ENCODE measurements around the gene PNLIP. TPM values are rescaled to one million over a fixed set of nuclear protein-coding genes. Genes with fewer than 3 reads are reported as not detected.
A peak's percentile ranks its signal among the peaks of the same experiment; 100 is the strongest.

PNLIP gene
- polyA plus RNA-seq, 1 of the 3 experiments (the other 2 are of a cell fraction) = not detected

DNA sequence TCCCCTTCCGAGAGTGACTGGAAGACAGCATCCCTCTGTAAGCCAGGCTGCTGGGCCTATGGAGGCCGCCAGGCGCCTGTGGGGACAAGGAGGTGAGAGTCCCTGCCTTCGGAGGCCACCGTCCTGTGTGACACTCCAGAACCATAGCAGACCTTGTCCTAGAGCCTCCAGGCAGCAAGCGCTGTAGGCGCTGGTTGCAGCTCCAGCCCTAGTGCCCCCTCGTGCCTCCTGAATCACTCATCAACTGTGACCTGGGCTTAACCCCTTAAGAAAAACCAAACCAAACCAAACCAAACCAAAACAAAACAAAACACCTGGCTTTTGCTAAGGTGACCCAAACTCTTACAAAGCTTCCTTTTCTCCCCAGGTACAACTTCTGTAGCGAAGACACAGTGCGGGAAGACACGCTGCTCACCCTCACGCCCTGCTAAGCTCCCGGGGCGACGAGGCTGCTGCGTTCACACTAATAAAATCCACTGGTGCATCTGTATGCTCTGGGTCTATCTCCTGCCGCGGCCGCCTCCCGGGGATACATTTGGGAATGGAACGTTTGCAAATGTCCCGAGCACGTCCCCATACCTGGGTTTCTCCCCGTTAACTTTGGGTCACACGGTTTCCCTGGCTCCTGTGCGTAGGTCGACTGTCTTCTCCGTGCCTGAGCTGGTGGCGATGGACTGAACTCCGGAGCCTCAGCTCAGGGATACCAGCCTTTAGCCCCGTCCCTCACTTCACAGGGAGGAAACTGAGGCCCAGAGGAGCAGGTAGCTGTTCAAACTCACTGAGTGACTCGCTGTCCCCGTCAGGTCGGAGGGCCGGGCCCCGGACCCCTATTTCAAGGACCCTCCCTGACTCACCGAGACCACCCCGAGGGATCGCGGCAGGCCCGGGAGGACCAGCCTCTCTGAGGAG, 63.2 kb downstream of the PNLIP start:
- ChIA-PET POLR2A (no interaction called here), CTCF (interaction anchor here (4.5 kb wide), 1 partner anchor 18 kb away, joined by 27 read pairs; no protein-coding TSS in a partner anchor)
- H3K4me2 ChIP-seq = no peak overlapping the region
- H3K79me2 ChIP-seq (ENCODE audit: insufficient read depth) = no peaks in the 10 kb centered on the region
- no peaks in the 10 kb centered on the region for H3K36me3 ChIP-seq (replicated peaks in 1 of 2; ENCODE audit: control insufficient read depth in 1 of 2, insufficient read depth in 2 of 2, low read length in 1 of 2)
- H4K20me1 ChIP-seq (ENCODE audit: insufficient read depth) = no peaks in the 10 kb centered on the region
- peaks cover 0 to 7% of the 10 kb centered on the region in 2 experiments; a peak in 1 of 4 replicates for H3K4me1 ChIP-seq (ENCODE audit: control insufficient read depth in 1 of 2, insufficient read depth in 2 of 2, low read depth in 1 of 2, low read length in 1 of 2)
- WGBS (ENCODE audit: low lambda C conversion rate) = 69% methylated on average over 21 of the region's 41 CpGs
- H3F3A ChIP-seq (replicated peaks; ENCODE audit: insufficient read depth) = no peaks in the 10 kb centered on the region
- peak overlapping the region in 1 of 2 experiments; percentile 36; a peak in 3 of 4 replicates for H3K4me3 ChIP-seq (ENCODE audit: low read depth in 2 of 2, low read length in 1 of 2)
- H3K9me2 ChIP-seq = no peaks in the 10 kb centered on the region
- DNase-seq = no peak
- no peak overlapping the region for H3K27ac ChIP-seq (ENCODE audit: low read depth in 2 of 2, low read length in 1 of 2)
- H3K9me3 ChIP-seq = no peaks in the 10 kb centered on the region
- H3K27me3 ChIP-seq (ENCODE audit: insufficient read depth) = no peaks in the 10 kb centered on the region
- TF ChIP-seq POLR2AphosphoS5 (IDR thresholded peaks at IDR 0.05; ENCODE audit: low read depth, low read length) (no peak), EZH2phosphoT487 (IDR thresholded peaks at IDR 0.05; ENCODE audit: borderline replicate concordance, low read depth) (no peak), GABPA (IDR thresholded peaks at IDR 0.05; ENCODE audit: low read depth) (no peak), EP300 (IDR thresholded peaks at IDR 0.05; ENCODE audit: borderline replicate concordance in 1 of 2, low read depth in 1 of 2, low read length in 1 of 2) (no peak), MXI1 (IDR thresholded peaks at IDR 0.05; ENCODE audit: low read depth, low read length) (no peak), RXRA (IDR thresholded peaks at IDR 0.05; ENCODE audit: borderline replicate concordance, low read depth) (no peak), RAD21 (IDR thresholded peaks at IDR 0.05; ENCODE audit: low read length) (no peak), SIN3A (IDR thresholded peaks at IDR 0.05; ENCODE audit: borderline replicate concordance, low read depth, low read length) (no peak), SMC3 (IDR thresholded peaks at IDR 0.05; ENCODE audit: low read depth, low read length) (no peak), FOSL2 (IDR thresholded peaks at IDR 0.05; ENCODE audit: borderline replicate concordance, low read depth) (no peak), MEF2A (IDR thresholded peaks at IDR 0.05; ENCODE audit: borderline replicate concordance, low read depth) (no peak)
- TF ChIP-seq, protein P1, sequence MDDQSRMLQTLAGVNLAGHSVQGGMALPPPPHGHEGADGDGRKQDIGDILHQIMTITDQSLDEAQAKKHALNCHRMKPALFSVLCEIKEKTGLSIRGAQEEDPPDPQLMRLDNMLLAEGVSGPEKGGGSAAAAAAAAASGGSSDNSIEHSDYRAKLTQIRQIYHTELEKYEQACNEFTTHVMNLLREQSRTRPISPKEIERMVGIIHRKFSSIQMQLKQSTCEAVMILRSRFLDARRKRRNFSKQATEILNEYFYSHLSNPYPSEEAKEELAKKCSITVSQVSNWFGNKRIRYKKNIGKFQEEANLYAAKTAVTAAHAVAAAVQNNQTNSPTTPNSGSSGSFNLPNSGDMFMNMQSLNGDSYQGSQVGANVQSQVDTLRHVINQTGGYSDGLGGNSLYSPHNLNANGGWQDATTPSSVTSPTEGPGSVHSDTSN (IDR thresholded peaks at IDR 0.05) = no peak
- H2AFZ ChIP-seq (ENCODE audit: low read depth) = no peak overlapping the region
- no peak overlapping the region for H3K9ac ChIP-seq

DNA sequence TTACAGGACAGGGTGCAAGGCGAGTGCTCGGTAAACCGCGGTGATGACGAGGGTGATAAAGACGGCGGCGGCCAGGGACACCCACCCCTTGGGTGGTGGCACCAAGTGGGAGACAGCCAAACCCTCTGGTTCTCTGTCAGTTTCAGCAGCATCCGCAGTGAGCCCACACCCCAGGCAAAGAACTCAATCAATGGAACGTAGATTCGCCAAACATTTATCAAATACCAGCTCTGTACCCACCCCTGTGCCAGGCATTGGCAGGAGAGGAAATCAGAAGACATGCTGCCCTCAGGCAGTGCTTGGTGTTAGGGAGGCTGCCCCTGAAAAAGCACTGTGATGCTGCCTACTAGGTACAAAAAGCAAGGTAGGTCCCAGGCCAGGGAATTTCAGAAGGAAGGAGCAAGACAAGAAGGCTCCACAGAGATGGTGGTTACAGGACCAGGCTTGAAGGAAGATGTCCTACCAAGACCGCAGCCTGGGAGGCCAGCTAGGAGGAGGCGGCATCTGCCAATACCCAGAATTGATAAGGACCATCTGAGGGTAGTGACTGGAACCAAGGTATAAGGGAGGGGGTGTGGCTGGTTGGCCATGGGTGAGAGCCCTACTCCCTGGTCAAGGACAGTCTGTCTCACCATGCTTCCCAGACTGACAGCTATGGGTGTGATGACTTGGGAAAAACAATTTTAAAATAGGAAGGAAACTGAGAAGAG, 64.9 kb downstream of the PNLIP start:
- TF ChIP-seq, protein P2, sequence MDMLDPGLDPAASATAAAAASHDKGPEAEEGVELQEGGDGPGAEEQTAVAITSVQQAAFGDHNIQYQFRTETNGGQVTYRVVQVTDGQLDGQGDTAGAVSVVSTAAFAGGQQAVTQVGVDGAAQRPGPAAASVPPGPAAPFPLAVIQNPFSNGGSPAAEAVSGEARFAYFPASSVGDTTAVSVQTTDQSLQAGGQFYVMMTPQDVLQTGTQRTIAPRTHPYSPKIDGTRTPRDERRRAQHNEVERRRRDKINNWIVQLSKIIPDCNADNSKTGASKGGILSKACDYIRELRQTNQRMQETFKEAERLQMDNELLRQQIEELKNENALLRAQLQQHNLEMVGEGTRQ (IDR thresholded peaks at IDR 0.05; ENCODE audit: borderline replicate concordance, low read depth, low read length) = no peak
- TF ChIP-seq FOXM1 (IDR thresholded peaks at IDR 0.05; ENCODE audit: low read depth) (no peak), JUND (IDR thresholded peaks at IDR 0.05) (no peak), RFX5 (IDR thresholded peaks at IDR 0.05; ENCODE audit: low read length) (no peak), ELF1 (IDR thresholded peaks at IDR 0.05) (no peak)
- TF ChIP-seq, protein P3, sequence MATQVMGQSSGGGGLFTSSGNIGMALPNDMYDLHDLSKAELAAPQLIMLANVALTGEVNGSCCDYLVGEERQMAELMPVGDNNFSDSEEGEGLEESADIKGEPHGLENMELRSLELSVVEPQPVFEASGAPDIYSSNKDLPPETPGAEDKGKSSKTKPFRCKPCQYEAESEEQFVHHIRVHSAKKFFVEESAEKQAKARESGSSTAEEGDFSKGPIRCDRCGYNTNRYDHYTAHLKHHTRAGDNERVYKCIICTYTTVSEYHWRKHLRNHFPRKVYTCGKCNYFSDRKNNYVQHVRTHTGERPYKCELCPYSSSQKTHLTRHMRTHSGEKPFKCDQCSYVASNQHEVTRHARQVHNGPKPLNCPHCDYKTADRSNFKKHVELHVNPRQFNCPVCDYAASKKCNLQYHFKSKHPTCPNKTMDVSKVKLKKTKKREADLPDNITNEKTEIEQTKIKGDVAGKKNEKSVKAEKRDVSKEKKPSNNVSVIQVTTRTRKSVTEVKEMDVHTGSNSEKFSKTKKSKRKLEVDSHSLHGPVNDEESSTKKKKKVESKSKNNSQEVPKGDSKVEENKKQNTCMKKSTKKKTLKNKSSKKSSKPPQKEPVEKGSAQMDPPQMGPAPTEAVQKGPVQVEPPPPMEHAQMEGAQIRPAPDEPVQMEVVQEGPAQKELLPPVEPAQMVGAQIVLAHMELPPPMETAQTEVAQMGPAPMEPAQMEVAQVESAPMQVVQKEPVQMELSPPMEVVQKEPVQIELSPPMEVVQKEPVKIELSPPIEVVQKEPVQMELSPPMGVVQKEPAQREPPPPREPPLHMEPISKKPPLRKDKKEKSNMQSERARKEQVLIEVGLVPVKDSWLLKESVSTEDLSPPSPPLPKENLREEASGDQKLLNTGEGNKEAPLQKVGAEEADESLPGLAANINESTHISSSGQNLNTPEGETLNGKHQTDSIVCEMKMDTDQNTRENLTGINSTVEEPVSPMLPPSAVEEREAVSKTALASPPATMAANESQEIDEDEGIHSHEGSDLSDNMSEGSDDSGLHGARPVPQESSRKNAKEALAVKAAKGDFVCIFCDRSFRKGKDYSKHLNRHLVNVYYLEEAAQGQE (IDR thresholded peaks at IDR 0.05; ENCODE audit: low read depth, low read length) = no peak
- Histone ChIP-seq H3K4me2 (no peak overlapping the region), H3K36me3 (replicated peaks in 1 of 2; ENCODE audit: control insufficient read depth in 1 of 2, insufficient read depth in 2 of 2, low read length in 1 of 2) (no peaks in the 10 kb centered on the region), H3K27ac (ENCODE audit: low read depth in 2 of 2, low read length in 1 of 2) (no peak overlapping the region), H3K9me2 (no peaks in the 10 kb centered on the region), H3K9ac (no peak overlapping the region), H3K4me1 (ENCODE audit: control insufficient read depth in 1 of 2, insufficient read depth in 2 of 2, low read depth in 1 of 2, low read length in 1 of 2) (peaks cover 0 to 7% of the 10 kb centered on the region in 2 experiments; a peak in 1 of 4 replicates), H3K79me2 (ENCODE audit: insufficient read depth) (no peaks in the 10 kb centered on the region), H3K9me3 (no peaks in the 10 kb centered on the region), H2AFZ (ENCODE audit: low read depth) (no peak overlapping the region), H4K20me1 (ENCODE audit: insufficient read depth) (no peaks in the 10 kb centered on the region), H3F3A (replicated peaks; ENCODE audit: insufficient read depth) (no peaks in the 10 kb centered on the region), H3K4me3 (ENCODE audit: low read depth in 2 of 2, low read length in 1 of 2) (no peak overlapping the region), H3K27me3 (ENCODE audit: insufficient read depth) (no peaks in the 10 kb centered on the region)
- CTCF ChIA-PET = interaction anchor here (0.6 to 4.5 kb wide), 6 partner anchors 17 to 564 kb away, joined by 3 to 27 read pairs (median 6); no protein-coding TSS in a partner anchor
- no peak for DNase-seq
- POLR2A ChIA-PET = no interaction called here
- 90% methylated on average over 13 of the region's 13 CpGs for WGBS (ENCODE audit: low lambda C conversion rate)
